ENCODE measurements around the gene CAMKK1. TPM values are rescaled to one million over a fixed set of nuclear protein-coding genes. Genes with fewer than 3 reads are reported as not detected.

CAMKK1 gene
- total RNA-seq, 1 experiment from 2014 or later: 10.1 TPM

DNA sequence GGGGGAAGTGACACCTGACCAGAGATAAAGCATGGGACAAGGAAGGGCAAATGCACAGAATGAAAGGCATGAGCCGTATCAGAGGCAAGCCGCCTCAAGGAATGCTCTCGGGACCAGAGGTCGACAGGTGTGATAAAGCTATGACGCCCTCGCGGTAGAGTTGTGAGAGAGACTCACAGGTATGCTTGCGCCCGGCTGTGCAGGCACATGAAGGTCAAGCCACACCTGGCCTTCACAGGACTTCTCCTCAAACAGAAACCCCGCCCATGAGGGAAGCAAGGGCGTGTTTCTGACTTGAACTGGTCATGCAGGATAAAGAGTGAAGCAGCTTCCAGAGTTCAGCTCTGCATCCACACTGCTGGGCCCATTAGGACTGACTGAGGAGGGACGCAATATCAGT, 54.6 kb downstream of the CAMKK1 start:
- no peaks in the 10 kb centered on the region for H4K20me1 ChIP-seq (ENCODE audit: low read length)
- peaks cover 7% of the 10 kb centered on the region; the same call in 1 of the 2 replicates for H3K36me3 ChIP-seq (ENCODE audit: low read depth, low read length)
- TF ChIP-seq EZH2phosphoT487 (IDR thresholded peaks at IDR 0.05; ENCODE audit: borderline replicate concordance, low read length): no peak
- TF ChIP-seq EZH2 (IDR thresholded peaks at IDR 0.05; ENCODE audit: low read length, unreplicated experiment): no peak
- TF ChIP-seq, protein P1, sequence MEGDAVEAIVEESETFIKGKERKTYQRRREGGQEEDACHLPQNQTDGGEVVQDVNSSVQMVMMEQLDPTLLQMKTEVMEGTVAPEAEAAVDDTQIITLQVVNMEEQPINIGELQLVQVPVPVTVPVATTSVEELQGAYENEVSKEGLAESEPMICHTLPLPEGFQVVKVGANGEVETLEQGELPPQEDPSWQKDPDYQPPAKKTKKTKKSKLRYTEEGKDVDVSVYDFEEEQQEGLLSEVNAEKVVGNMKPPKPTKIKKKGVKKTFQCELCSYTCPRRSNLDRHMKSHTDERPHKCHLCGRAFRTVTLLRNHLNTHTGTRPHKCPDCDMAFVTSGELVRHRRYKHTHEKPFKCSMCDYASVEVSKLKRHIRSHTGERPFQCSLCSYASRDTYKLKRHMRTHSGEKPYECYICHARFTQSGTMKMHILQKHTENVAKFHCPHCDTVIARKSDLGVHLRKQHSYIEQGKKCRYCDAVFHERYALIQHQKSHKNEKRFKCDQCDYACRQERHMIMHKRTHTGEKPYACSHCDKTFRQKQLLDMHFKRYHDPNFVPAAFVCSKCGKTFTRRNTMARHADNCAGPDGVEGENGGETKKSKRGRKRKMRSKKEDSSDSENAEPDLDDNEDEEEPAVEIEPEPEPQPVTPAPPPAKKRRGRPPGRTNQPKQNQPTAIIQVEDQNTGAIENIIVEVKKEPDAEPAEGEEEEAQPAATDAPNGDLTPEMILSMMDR (conservative IDR thresholded peaks at IDR 0.05; ENCODE audit: low read depth, low read length): no peak
- DNase-seq: no peak
- no peak overlapping the region for H3K4me2 ChIP-seq (ENCODE audit: low read length)
- no peak overlapping the region for H2AFZ ChIP-seq (ENCODE audit: low read length)
- H3K79me2 ChIP-seq (ENCODE audit: low read length): peaks cover 11% of the 10 kb centered on the region
- CTCF ChIA-PET: no interaction called here
- no peaks in the 10 kb centered on the region for H3K9me3 ChIP-seq (ENCODE audit: low read length)
- no peak overlapping the region for H3K9ac ChIP-seq (ENCODE audit: low read length)
- no peak overlapping the region for H3K4me3 ChIP-seq (ENCODE audit: low read length)
- no peaks in the 10 kb centered on the region for H3K9me2 ChIP-seq (replicated peaks; ENCODE audit: low read length)
- POLR2A ChIA-PET (ENCODE audit: unreplicated experiment): no interaction called here
- ATAC-seq: no peak
- H3K27me3 ChIP-seq (ENCODE audit: low read length): no peaks in the 10 kb centered on the region
- H3K4me1 ChIP-seq (ENCODE audit: insufficient read depth, low read length): no peaks in the 10 kb centered on the region
- intact Hi-C loops (cut with micrococcal nuclease): no loop called here
- BruUV-seq (replicated peaks): no TSS peak
- H3F3A ChIP-seq (ENCODE audit: low read length, unreplicated experiment): no peaks in the 10 kb centered on the region
- H3K27ac ChIP-seq (ENCODE audit: low read length): no peak overlapping the region

DNA sequence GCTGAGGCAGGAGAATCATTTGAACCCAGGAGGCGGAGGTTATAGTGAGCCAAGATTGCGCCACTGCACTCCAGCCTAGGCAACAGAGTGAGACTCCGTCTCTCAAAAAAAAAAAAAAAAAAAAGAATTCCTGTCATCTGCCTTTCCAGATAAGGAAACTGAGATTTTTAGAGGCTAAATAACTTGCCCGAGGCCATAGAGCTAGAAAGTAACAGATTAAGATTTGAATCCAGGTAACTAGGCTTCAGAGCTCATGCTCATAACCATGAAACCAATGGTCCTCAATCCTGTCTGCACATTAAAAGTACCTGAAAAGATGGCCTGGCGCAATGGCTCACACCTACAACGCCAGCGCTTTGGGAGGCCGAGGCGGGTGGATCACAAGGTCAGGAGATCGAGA, 56.3 kb downstream of the CAMKK1 start:
- Histone ChIP-seq H3K9ac (ENCODE audit: low read length) (no peak overlapping the region), H2AFZ (ENCODE audit: low read length) (no peak overlapping the region), H3K27me3 (ENCODE audit: low read length) (no peaks in the 10 kb centered on the region), H3K9me2 (replicated peaks; ENCODE audit: low read length) (no peaks in the 10 kb centered on the region), H4K20me1 (ENCODE audit: low read length) (no peaks in the 10 kb centered on the region), H3K4me2 (ENCODE audit: low read length) (no peak overlapping the region), H3K4me3 (ENCODE audit: low read length) (no peak overlapping the region), H3K9me3 (ENCODE audit: low read length) (no peaks in the 10 kb centered on the region), H3F3A (ENCODE audit: low read length, unreplicated experiment) (no peaks in the 10 kb centered on the region), H3K4me1 (ENCODE audit: insufficient read depth, low read length) (no peaks in the 10 kb centered on the region), H3K36me3 (ENCODE audit: low read depth, low read length) (peaks cover 7% of the 10 kb centered on the region; the same call in 1 of the 2 replicates), H3K27ac (ENCODE audit: low read length) (no peak overlapping the region), H3K79me2 (ENCODE audit: low read length) (0 out of 2 replicates have a peak, but pooled peaks cover 10% of the 10 kb centered on the region)
- DNase-seq: no peak
- BruUV-seq (replicated peaks): no TSS peak
- TF ChIP-seq, protein P1 (conservative IDR thresholded peaks at IDR 0.05; ENCODE audit: low read depth, low read length): no peak
- no peak for TF ChIP-seq EZH2phosphoT487 (IDR thresholded peaks at IDR 0.05; ENCODE audit: borderline replicate concordance, low read length)
- TF ChIP-seq EZH2 (IDR thresholded peaks at IDR 0.05; ENCODE audit: low read length, unreplicated experiment): no peak
- intact Hi-C loops (cut with micrococcal nuclease): no loop called here
- CTCF ChIA-PET: no interaction called here
- POLR2A ChIA-PET (ENCODE audit: unreplicated experiment): interaction anchor here (0.7 kb wide), 1 partner anchor 28 kb away, joined by 4 read pairs; no protein-coding TSS in a partner anchor
- ATAC-seq: no peak

DNA sequence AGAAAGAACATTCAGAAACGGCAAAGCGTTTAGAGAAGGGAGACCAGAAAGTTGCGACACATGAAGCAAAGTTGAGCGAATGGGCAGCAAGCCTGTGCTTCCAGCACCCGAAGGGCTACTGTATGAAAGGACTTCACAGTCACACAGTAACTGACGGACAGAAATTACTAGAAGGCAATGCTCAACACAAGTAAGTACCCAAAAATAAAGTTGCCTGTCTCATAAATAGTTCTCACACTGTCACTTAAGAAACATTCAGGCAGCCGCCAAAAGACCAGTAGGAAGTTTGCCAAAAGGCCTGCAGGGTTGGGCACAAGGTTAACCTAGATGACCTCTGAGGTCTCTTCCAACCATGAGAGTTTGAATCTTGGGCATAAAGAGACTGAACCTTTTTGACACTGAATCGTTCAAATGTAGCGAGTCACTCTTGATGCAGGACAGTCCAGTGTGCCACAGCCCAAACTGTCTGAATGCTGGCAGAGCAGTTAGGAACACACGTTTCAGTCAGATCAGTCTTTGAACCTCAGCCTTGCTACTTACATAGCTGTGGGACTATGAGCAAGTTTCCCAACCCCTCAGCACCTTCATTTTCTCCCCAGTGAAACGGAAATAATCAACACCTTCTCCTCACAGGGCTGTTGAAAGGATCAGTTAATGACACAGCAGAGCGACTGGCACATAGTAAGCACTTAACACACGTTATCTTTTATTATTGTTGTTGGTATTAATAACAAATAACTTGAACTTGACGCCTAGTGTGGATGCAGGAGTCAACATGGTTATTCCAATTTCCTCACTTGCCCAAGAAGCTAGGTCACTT, 57.2 kb downstream of the CAMKK1 start:
- TF ChIP-seq, protein P1 (conservative IDR thresholded peaks at IDR 0.05; ENCODE audit: low read depth, low read length): no peak
- no TSS peak for BruUV-seq (replicated peaks)
- ChIA-PET CTCF (no interaction called here), POLR2A (ENCODE audit: unreplicated experiment) (no interaction called here)
- Histone ChIP-seq H3K79me2 (ENCODE audit: low read length) (0 out of 2 replicates have a peak, but pooled peaks cover 10% of the 10 kb centered on the region), H4K20me1 (ENCODE audit: low read length) (no peaks in the 10 kb centered on the region), H3K27ac (ENCODE audit: low read length) (no peak overlapping the region), H2AFZ (ENCODE audit: low read length) (no peak overlapping the region), H3K9ac (ENCODE audit: low read length) (no peak overlapping the region), H3F3A (ENCODE audit: low read length, unreplicated experiment) (no peaks in the 10 kb centered on the region), H3K36me3 (ENCODE audit: low read depth, low read length) (peaks cover 7% of the 10 kb centered on the region; the same call in 1 of the 2 replicates), H3K9me2 (replicated peaks; ENCODE audit: low read length) (no peaks in the 10 kb centered on the region), H3K4me3 (ENCODE audit: low read length) (no peak overlapping the region), H3K4me1 (ENCODE audit: insufficient read depth, low read length) (no peaks in the 10 kb centered on the region), H3K9me3 (ENCODE audit: low read length) (no peaks in the 10 kb centered on the region), H3K27me3 (ENCODE audit: low read length) (no peaks in the 10 kb centered on the region), H3K4me2 (ENCODE audit: low read length) (no peak overlapping the region)
- DNase-seq (no peak), ATAC-seq (no peak)
- intact Hi-C loops (cut with micrococcal nuclease): no loop called here

Data from PC-3 (cell line).